ENCODE results near the gene SCN4A.

The SCN4A gene

Small RNA genes lying within 50 kb of the gene (small RNA-seq; reads per million reads assigned to genes)
- gene AC127029.1 (0 reads per million in 2 experiments), gene GH1 (0 reads per million in 2 experiments)

Measured in SK-N-DZ (cell line).